ENCODE data around the gene CREBBP.
A peak's percentile ranks its signal among the peaks of the same experiment; 100 is the strongest.

The CREBBP gene

GRCh38 chr16:3884398-3884797, 3.9 kb upstream of the CREBBP start:
- H3K27ac ChIP-seq = no peak overlapping the region
- no peaks in the 10 kb centered on the region for H3K27me3 ChIP-seq (ENCODE audit: insufficient read depth, low read depth, severe bottlenecking)
- no peak for TF ChIP-seq CTCF (IDR thresholded peaks at IDR 0.05; ENCODE audit: low read depth, low read length)
- H3K9me3 ChIP-seq (ENCODE audit: severe bottlenecking) = peaks cover 2% of the 10 kb centered on the region
- DNase-seq = no peak
- H3K4me3 ChIP-seq (ENCODE audit: low read depth, low read length) = no peak overlapping the region
- peaks cover under 1% of the 10 kb centered on the region; the same call in 1 of the 2 replicates for H3K36me3 ChIP-seq

GRCh38 chr16:3882531-3882930, 2.0 kb upstream of the CREBBP start:
- H3K4me3 ChIP-seq (ENCODE audit: low read depth, low read length) = no peak overlapping the region
- TF ChIP-seq CTCF (IDR thresholded peaks at IDR 0.05; ENCODE audit: low read depth, low read length) = no peak
- DNase-seq = no peak
- no peaks in the 10 kb centered on the region for H3K27me3 ChIP-seq (ENCODE audit: insufficient read depth, low read depth, severe bottlenecking)
- no peak overlapping the region for H3K27ac ChIP-seq
- peaks cover 17% of the 10 kb centered on the region for H3K36me3 ChIP-seq
- H3K9me3 ChIP-seq (ENCODE audit: severe bottlenecking) = peaks cover 2% of the 10 kb centered on the region

GRCh38 chr16:3881499-3881990, 1.0 kb upstream of the CREBBP start:
- no peak for DNase-seq
- H3K27ac ChIP-seq = no peak overlapping the region
- H3K4me3 ChIP-seq (ENCODE audit: low read depth, low read length) = peak overlapping the region; percentile 67
- no peak for TF ChIP-seq CTCF (IDR thresholded peaks at IDR 0.05; ENCODE audit: low read depth, low read length)
- H3K27me3 ChIP-seq (ENCODE audit: insufficient read depth, low read depth, severe bottlenecking) = no peaks in the 10 kb centered on the region
- H3K9me3 ChIP-seq (ENCODE audit: severe bottlenecking) = peaks cover 2% of the 10 kb centered on the region
- peaks cover 26% of the 10 kb centered on the region for H3K36me3 ChIP-seq

- DNase-seq = peak; percentile 68
- TF ChIP-seq CTCF (IDR thresholded peaks at IDR 0.05; ENCODE audit: low read depth, low read length) = 0 out of 2 replicates have a peak, but pooled peaks have one; percentile 9
- Histone ChIP-seq H3K9me3 (ENCODE audit: severe bottlenecking) (no peaks in the 10 kb centered on the region), H3K27me3 (ENCODE audit: insufficient read depth, low read depth, severe bottlenecking) (no peaks in the 10 kb centered on the region), H3K27ac (peak overlapping the region; percentile 60; the same call in 1 of the 2 replicates), H3K36me3 (peaks cover 34% of the 10 kb centered on the region), H3K4me3 (ENCODE audit: low read depth, low read length) (peak overlapping the region; percentile 55)
Observed at GRCh38 chr16:3879887-3880564, 487 bp downstream of the CREBBP start.

GRCh38 chr16:3879258-3879886, 1.1 kb downstream of the CREBBP start:
- TF ChIP-seq CTCF (IDR thresholded peaks at IDR 0.05; ENCODE audit: low read depth, low read length) = no peak
- H3K27me3 ChIP-seq (ENCODE audit: insufficient read depth, low read depth, severe bottlenecking) = no peaks in the 10 kb centered on the region
- H3K36me3 ChIP-seq = peaks cover 34% of the 10 kb centered on the region
- peak overlapping the region; percentile 52; the same call in 1 of the 2 replicates for H3K27ac ChIP-seq
- DNase-seq = peak; percentile 13
- no peaks in the 10 kb centered on the region for H3K9me3 ChIP-seq (ENCODE audit: severe bottlenecking)
- peak overlapping the region; percentile 55 for H3K4me3 ChIP-seq (ENCODE audit: low read depth, low read length)

Measured in WERI-Rb-1 (cell line).